ENCODE results near the gene ZMAT5. TPM values are rescaled to one million over a fixed set of nuclear protein-coding genes. Genes with fewer than 3 reads are reported as not detected.

Gene ZMAT5
- total RNA-seq, 1 experiment from 2014 or later: 38.2 TPM

DNA sequence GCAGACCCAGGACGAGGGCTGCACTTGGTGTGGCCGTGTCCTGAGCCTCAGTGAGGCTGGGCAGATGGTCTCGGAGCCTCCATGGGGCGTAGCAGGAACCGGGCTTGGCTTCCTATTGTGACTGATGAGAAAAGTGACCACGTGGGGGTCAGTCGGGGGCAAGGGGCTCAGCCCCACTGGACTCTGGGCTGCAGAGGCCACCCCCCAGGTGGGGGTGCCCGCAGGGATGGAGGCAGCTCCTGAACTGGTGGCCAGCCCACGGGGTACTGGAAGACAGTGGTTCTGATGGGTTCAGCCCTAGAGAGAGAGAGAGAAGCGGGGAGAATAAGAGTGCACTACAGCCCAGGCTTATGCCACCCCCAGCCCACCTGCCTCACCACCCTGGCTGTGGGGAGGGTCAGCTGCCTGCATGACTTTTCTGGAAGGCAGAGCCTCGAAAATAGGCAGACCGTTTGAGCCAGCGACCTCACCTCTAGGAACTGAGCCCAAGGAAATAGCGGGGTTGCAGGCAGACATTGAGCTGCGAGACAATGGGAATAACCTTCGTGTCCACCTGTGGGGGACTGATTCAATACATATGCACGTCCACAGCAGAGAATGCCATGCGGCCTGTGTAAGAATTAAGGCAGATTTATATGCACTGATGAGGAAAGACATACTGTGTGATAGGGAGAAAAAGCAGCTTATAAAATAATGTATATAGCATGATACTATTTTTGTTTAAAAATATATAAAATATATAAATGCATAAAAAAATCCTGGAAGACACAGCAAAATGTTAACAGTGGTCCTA lies 35.6 kb downstream of the ZMAT5 start:
- DNase-seq (ENCODE audit: low read depth): no peak

DNA sequence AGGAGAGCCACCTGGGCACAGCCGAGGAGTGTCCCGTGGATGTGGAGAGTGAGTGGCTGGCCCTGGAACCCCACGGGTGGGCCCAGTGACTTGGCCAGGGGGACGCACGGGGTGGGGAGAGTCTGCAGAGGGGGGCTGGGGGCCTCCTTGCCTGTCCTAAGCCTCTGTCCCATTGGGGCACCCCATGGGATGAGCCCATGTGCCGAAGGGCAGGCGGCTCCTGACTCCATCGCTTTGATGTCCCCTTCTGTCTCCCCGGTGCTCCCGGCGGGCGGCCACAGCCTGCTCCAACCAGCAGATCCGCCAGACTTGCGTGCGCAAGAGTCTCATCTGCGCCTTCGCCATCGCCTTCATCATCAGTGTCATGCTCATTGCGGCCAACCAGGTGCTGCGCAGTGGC lies 37.6 kb downstream of the ZMAT5 start:
- DNase-seq (ENCODE audit: low read depth): no peak

GRCh38 chr22:29727131-29727523 lies 39.7 kb downstream of the ZMAT5 start:
- peak; percentile 43 for DNase-seq (ENCODE audit: low read depth)

GRCh38 chr22:29726512-29727130 lies 40.2 kb downstream of the ZMAT5 start:
- no peak for DNase-seq (ENCODE audit: low read depth)

GRCh38 chr22:29726106-29726505 lies 40.7 kb downstream of the ZMAT5 start:
- DNase-seq (ENCODE audit: low read depth): no peak

DNA sequence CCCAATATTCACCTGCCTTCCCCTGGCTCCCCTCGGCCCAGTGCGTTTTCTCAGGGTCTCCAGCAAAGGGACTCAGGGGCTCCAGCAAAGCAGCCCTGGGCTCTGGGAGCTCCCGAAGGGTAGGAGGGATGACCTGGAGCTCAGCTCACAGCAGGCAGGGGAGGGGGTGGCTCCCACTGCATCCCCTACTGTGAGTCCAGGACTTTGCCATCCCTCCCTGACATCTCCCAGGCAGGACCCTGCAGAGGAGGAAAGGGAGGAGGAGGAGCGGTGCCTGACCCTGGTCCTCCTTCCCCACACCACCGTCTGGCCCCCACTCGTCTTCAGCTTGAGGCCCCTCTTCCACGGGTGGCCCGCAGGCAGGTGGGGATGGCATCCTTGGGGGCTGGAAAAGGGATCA lies 42.0 kb downstream of the ZMAT5 start:
- no peak for DNase-seq (ENCODE audit: low read depth)

- no peak for DNase-seq (ENCODE audit: low read depth)
These were observed 43.0 kb downstream of the ZMAT5 start for GRCh38 chr22:29723766-29724165.

- no peak for DNase-seq (ENCODE audit: low read depth)
These were observed 44.2 kb downstream of the ZMAT5 start for GRCh38 chr22:29722587-29722986.

- no peak for DNase-seq (ENCODE audit: low read depth)
These were observed 44.7 kb downstream of the ZMAT5 start for GRCh38 chr22:29722151-29722550.

- no peak for DNase-seq (ENCODE audit: low read depth)
These were observed 45.9 kb downstream of the ZMAT5 start for GRCh38 chr22:29720811-29721323.

GRCh38 chr22:29719899-29720645 lies 46.7 kb downstream of the ZMAT5 start, which contains the start of gene CABP7:
TSS of gene CABP7 (plus strand) at chr22:29720003. CDS start at chr22:29720425, 422 bp downstream.
- DNase-seq (ENCODE audit: low read depth): no peak

DNA sequence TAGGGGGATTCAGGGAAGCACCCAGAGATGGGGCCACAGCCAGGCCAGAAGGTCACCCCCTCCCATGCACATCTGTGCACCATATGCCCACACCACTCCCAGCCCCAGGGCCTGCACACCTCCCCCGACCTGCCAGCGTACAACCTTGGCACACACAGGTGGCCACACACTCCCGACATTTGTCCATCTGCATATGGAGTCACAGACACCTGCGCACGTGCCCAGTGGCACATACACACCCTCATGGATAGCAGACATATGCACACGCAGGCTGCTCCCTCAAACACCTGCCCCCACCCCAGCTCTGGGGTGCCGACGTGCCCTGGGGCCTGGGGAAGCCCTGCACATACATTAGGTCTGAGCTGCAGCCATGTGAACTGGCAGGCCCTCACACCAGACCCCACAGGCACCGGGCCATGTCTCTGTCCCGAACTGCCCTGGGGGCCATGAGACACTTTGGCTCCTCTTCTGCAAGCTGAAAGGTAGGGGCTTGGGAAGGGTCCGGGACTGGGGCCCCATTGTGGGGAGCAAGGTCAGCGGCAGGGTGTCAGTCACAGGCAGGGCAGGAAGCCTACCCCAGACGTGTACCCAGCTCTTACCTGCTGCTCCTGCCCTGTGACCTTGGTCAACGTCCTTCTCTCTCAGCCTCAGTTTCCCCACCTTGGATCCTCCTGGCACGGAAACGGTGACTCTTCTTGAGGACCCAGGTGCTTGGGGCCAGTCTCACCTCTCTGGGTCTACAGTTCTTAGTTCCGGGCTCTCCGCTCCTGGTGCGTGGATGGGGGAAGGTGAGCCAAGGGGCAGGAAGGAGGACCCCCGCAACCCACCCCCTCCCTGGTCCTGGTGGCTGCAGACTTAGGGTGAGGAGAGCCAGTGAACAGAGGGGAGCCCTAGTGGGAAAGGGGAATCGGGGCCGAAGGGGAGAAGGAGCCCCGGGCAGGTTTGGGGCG lies 47.6 kb downstream of the ZMAT5 start:
- DNase-seq (ENCODE audit: low read depth): no peak

- DNase-seq (ENCODE audit: low read depth): no peak
These were observed 49.0 kb downstream of the ZMAT5 start for GRCh38 chr22:29717789-29718188.

- DNase-seq (ENCODE audit: low read depth): peak; percentile 73
These were observed 49.8 kb downstream of the ZMAT5 start for GRCh38 chr22:29716814-29717545.

GRCh38 chr22:29715705-29716104 lies 51.1 kb downstream of the ZMAT5 start:
- DNase-seq (ENCODE audit: low read depth): no peak

GRCh38 chr22:29715240-29715639 lies 51.6 kb downstream of the ZMAT5 start:
- no peak for DNase-seq (ENCODE audit: low read depth)

- DNase-seq (ENCODE audit: low read depth): no peak
These were observed 53.6 kb downstream of the ZMAT5 start for GRCh38 chr22:29713156-29713727.

DNA sequence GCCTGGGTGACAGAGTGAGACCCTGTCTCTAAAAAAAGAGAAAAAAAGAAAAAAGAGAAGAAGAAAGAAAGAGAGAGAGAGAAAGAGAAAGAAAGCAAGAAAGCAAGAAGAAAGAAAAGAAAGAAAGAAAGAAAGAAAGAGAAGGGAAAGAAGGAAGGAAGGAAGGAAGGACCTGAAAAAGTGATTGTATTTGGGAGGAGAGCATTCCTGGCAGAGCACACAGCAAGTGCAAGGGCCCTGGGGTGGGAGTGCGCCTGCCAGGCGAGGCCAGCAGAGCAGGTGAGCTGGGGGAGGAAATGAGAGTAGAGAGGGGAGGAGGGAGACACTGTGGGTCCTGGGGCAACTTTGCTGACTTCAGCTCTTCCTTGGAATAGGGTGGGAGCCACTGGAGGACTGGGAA lies 54.7 kb downstream of the ZMAT5 start:
- no peak for DNase-seq (ENCODE audit: low read depth)

DNA sequence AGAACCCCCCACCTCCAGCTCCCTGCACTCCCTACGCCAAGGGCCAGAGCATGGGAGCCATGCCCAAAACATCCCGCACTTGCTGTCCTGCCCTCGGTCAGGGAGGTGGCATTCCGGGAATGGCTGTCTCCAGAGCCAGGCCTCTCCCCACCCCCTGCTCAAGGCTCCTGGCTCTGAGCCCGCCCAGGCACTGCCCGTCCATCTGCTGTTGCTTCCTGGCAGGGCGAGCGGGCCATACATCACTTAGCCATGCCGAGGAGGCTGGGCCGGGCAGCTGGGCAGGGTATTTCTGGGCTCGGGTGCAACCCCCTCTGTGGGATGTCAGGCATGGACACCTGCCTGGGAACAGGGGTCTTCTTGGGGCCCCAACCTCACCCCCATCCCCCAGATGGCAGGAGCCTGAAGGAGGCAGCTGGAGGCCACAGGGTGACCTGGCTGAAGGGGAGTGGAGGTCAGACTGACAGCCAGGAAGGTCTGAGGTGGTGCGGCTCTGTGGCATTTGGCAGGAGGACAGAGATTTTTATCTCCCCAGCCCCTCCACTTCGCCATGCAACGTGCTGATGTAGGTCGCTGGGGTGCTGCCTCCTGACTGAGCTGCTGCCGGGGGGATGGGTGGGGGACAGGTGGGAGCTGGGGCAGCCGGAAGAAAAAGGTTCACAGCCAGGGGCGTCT lies 55.7 kb downstream of the ZMAT5 start:
- DNase-seq (ENCODE audit: low read depth): peak; percentile 45

Data from LHCN-M2 (cell line).